Liver (tissue), 9 donors: ENCODE data around the gene CCDC63. TPM values are rescaled to one million over a fixed set of nuclear protein-coding genes. Genes with fewer than 3 reads are reported as not detected.

Experiments
- DNase-seq: peaks from one replicate; pipeline ENCODE4 v3.0.0-alpha.2; 2017; ENCODE audit warnings: low spot score
- H3K27ac ChIP-seq, 2 donors: one replicate each; pipeline ENCODE4 v1.7.0; 2013; ENCODE audit warnings: inconsistent platforms in 2 of 2, low read length in 2 of 2, control low read depth in 1 of 2, low read depth in 1 of 2, mild to moderate bottlenecking in 1 of 2
- H3K27me3 ChIP-seq, 4 donors: one replicate each; pipeline versions ENCODE4 v1.6.1 to v1.7.0; 2013; ENCODE audit warnings: low read length in 3 of 4, inconsistent platforms in 1 of 4, mild to moderate bottlenecking in 1 of 4, moderate library complexity in 1 of 4; ENCODE audit not compliant: control insufficient read depth in 4 of 4, insufficient read depth in 4 of 4
- H3K36me3 ChIP-seq, 4 donors: one replicate each; pipeline versions ENCODE4 v1.6.1 to v1.7.0; 2013; ENCODE audit warnings: low read length in 3 of 4, mild to moderate bottlenecking in 3 of 4, low read depth in 1 of 4, moderate library complexity in 1 of 4; ENCODE audit not compliant: control insufficient read depth in 4 of 4, insufficient read depth in 3 of 4
- H3K4me1 ChIP-seq, 4 donors: one replicate each; pipeline versions ENCODE4 v1.6.1 to v1.7.0; 2013; ENCODE audit warnings: low read length in 3 of 4, mild to moderate bottlenecking in 3 of 4, moderate library complexity in 1 of 4; ENCODE audit not compliant: control insufficient read depth in 4 of 4, insufficient read depth in 4 of 4
- H3K4me3 ChIP-seq, 3 donors: one replicate each; pipeline versions ENCODE4 v1.6.1 to v1.7.0; 2013; ENCODE audit warnings: low read length in 3 of 3, control low read depth in 1 of 3, low read depth in 1 of 3, mild to moderate bottlenecking in 1 of 3
- H3K9ac ChIP-seq, 2 donors: one replicate each; pipeline ENCODE4 v1.7.0; 2013; ENCODE audit warnings: low read length in 2 of 2, mild to moderate bottlenecking in 2 of 2, moderate library complexity in 2 of 2, control low read depth in 1 of 2, low read depth in 1 of 2
- H3K9me3 ChIP-seq, 4 donors: one replicate each; pipeline versions ENCODE4 v1.6.1 to v1.7.0; 2013; ENCODE audit warnings: low read length in 3 of 4; ENCODE audit not compliant: control insufficient read depth in 4 of 4
- ATF3 ChIP-seq: IDR thresholded peaks from 2 replicates; pipeline ENCODE4 v1.6.1; 2016; ENCODE audit warnings: antibody characterized with exemption
- CTCF ChIP-seq: fragments of 150-350 bp; IDR thresholded peaks from 2 replicates; pipeline ENCODE4 v1.5.1; 2017; ENCODE audit warnings: improper control_type of control experiment, low read depth, low read length; ENCODE audit not compliant: missing input control
- EGR1 ChIP-seq, 2 donors: IDR thresholded peaks; 2 replicates each; pipeline ENCODE4 v1.6.1; 2016 to 2018; ENCODE audit warnings: antibody characterized with exemption in 2 of 2, low read depth in 2 of 2
- FOXA1 ChIP-seq: IDR thresholded peaks from 2 replicates; pipeline ENCODE4 v1.6.1; 2016; ENCODE audit warnings: antibody characterized with exemption
- FOXA2 ChIP-seq: IDR thresholded peaks from 2 replicates; pipeline ENCODE4 v1.6.1; 2016; ENCODE audit warnings: antibody characterized with exemption
- GABPA ChIP-seq, 2 donors: IDR thresholded peaks in 1 of 2; conservative IDR thresholded peaks in 1 of 2; 2 replicates each; pipeline ENCODE4 v1.6.1; 2016; ENCODE audit warnings: antibody characterized with exemption in 2 of 2, mild to moderate bottlenecking in 1 of 2, moderate library complexity in 1 of 2
- HNF4G ChIP-seq: IDR thresholded peaks from 2 replicates; pipeline ENCODE4 v1.6.1; 2016; ENCODE audit warnings: antibody characterized with exemption
- JUND ChIP-seq, 2 donors: IDR thresholded peaks; 2 replicates each; pipeline ENCODE4 v1.6.1; 2016; ENCODE audit warnings: antibody characterized with exemption in 2 of 2
- MAX ChIP-seq: IDR thresholded peaks from 2 replicates; pipeline ENCODE4 v1.6.1; 2016; ENCODE audit warnings: antibody characterized with exemption
- NR2F2 ChIP-seq: IDR thresholded peaks from 2 replicates; pipeline ENCODE4 v1.6.1; 2016; ENCODE audit warnings: antibody characterized with exemption
- RAD21 ChIP-seq, 2 donors: IDR thresholded peaks; 2 replicates each; pipeline ENCODE4 v1.6.1; 2016; ENCODE audit warnings: antibody characterized with exemption in 2 of 2, mild to moderate bottlenecking in 2 of 2
- REST ChIP-seq: IDR thresholded peaks from 2 replicates; pipeline ENCODE4 v1.6.1; 2016; ENCODE audit warnings: antibody characterized with exemption, mild to moderate bottlenecking
- RXRA ChIP-seq, 2 donors: IDR thresholded peaks; 2 replicates each; pipeline ENCODE4 v1.6.1; 2017 to 2018; ENCODE audit warnings: antibody characterized with exemption in 2 of 2, mild to moderate bottlenecking in 1 of 2
- SP1 ChIP-seq: IDR thresholded peaks from 2 replicates; pipeline ENCODE4 v1.6.1; 2018; ENCODE audit warnings: antibody characterized with exemption, mild to moderate bottlenecking
- TAF1 ChIP-seq: conservative IDR thresholded peaks from 2 replicates; pipeline ENCODE4 v1.6.1; 2016; ENCODE audit warnings: antibody characterized with exemption, mild to moderate bottlenecking
- YY1 ChIP-seq: IDR thresholded peaks from 2 replicates; pipeline ENCODE4 v1.6.1; 2016; ENCODE audit warnings: antibody characterized with exemption, mild to moderate bottlenecking
- WGBS: extraction: QIAGEN DNeasy Blood & Tissue Kit; methylation state at CpG from one replicate; pipeline ENCODE4 v1.1.7; 2013; 5-methylcytosine and 5-hydroxymethylcytosine counted together
- polyA plus RNA-seq, 2 donors: library from polyadenylated mRNA; stranded (reverse) in 1 of 2; unstranded in 1 of 2; fragments of 200-250 nt in 1 of 2; fragments of >200 nt in 1 of 2; fragmentation: Nextera tagmentation in 1 of 2; extraction: Ambion mirVana in 1 of 2; gene quantifications; one replicate each; pipeline versions ENCODE4 v1.2.1 to v1.2.3, GENCODE V29; 2013 to 2015
- total RNA-seq, 2 donors: library from RNA; depleted of rRNA; stranded (reverse); fragments of >200 nt; gene quantifications; one replicate each; pipeline ENCODE4 v1.2.3, GENCODE V29; 2014
- donor health status: healthy.
- donor health status: healthy.
- donor health status: healthy.
- donor health status: healthy.
- donor health status: healthy.

CCDC63 gene
- total and polyA plus RNA-seq, 4 donors = not detected

- H3K9me3 ChIP-seq = no peaks in the 10 kb centered on the region
- H3K27me3 ChIP-seq = no peaks in the 10 kb centered on the region
- DNase-seq = no peak
- H3K4me3 ChIP-seq = no peak overlapping the region
- TF ChIP-seq RAD21 (IDR thresholded peaks at IDR 0.05) (no peak), NR2F2 (no peak)
- H3K36me3 ChIP-seq = no peaks in the 10 kb centered on the region
- no peak overlapping the region for H3K9ac ChIP-seq
- H3K27ac ChIP-seq = no peak overlapping the region
- peaks cover 0 to 5% (median 2%) of the 10 kb centered on the region in 4 donors for H3K4me1 ChIP-seq
- 87% methylated on average over 4 of the region's 4 CpGs for WGBS
Measured at GRCh38 chr12:110825530-110825929, 21.3 kb upstream of the CCDC63 start.

GRCh38 chr12:110826592-110827200 lies 20.1 kb upstream of the CCDC63 start:
- Histone ChIP-seq H3K27me3 (no peaks in the 10 kb centered on the region), H3K4me1 (peaks cover 0 to 5% (median 2%) of the 10 kb centered on the region in 4 donors), H3K27ac (no peak overlapping the region), H3K9ac (no peak overlapping the region), H3K9me3 (no peaks in the 10 kb centered on the region), H3K36me3 (no peaks in the 10 kb centered on the region), H3K4me3 (no peak overlapping the region)
- TF ChIP-seq CTCF (peak; percentile 83), NR2F2 (peak; percentile 30), RAD21 (IDR thresholded peaks at IDR 0.05) (peak; percentile 88 to 96), REST (no peak), RXRA (IDR thresholded peaks at IDR 0.05) (peak in 1 of 2 donors; percentile 20), YY1 (peak; percentile 25), ATF3 (no peak)
- WGBS = 29% methylated on average over 14 of the region's 14 CpGs
- DNase-seq = peak; percentile 85

GRCh38 chr12:110829308-110829707 lies 17.5 kb upstream of the CCDC63 start:
- Histone ChIP-seq H3K9me3 (no peaks in the 10 kb centered on the region), H3K9ac (no peak overlapping the region), H3K27ac (no peak overlapping the region), H3K4me3 (no peak overlapping the region), H3K27me3 (no peaks in the 10 kb centered on the region), H3K4me1 (peaks cover 0 to 5% (median 2%) of the 10 kb centered on the region in 4 donors), H3K36me3 (no peaks in the 10 kb centered on the region)
- 83% methylated on average over 10 of the region's 10 CpGs for WGBS
- no peak for DNase-seq
- TF ChIP-seq SP1 = no peak
- no peak for TF ChIP-seq RAD21 (IDR thresholded peaks at IDR 0.05)
- no peak for TF ChIP-seq FOXA1
- TF ChIP-seq MAX = no peak
- TF ChIP-seq GABPA (IDR thresholded peaks at IDR 0.05 in 1 of 2, conservative IDR thresholded peaks at IDR 0.05 in 1 of 2) = no peak
- TF ChIP-seq ATF3 = no peak
- no peak for TF ChIP-seq EGR1 (IDR thresholded peaks at IDR 0.05; ENCODE audit: low read depth in 2 of 2)
- TF ChIP-seq HNF4G = no peak
- TF ChIP-seq TAF1 = no peak
- no peak for TF ChIP-seq REST
- no peak for TF ChIP-seq RXRA (IDR thresholded peaks at IDR 0.05)
- no peak for TF ChIP-seq JUND (IDR thresholded peaks at IDR 0.05)
- TF ChIP-seq FOXA2 = no peak
